DOHH2 (cell line): Measurements from ENCODE around the gene CCDC15.

ENCODE experiments used
- H3F3A ChIP-seq: fragments of 200-600 bp; sonication (generic), shearing (Covaris generic); 2 replicates; pipeline ENCODE4 v1.6.0; 2016; ENCODE audit warnings: antibody characterized with exemption, mild to moderate bottlenecking; ENCODE audit not compliant: control insufficient read depth, insufficient read depth
- H3K27ac ChIP-seq: fragments of 200-600 bp; sonication (generic); 2 replicates; pipeline ENCODE4 v1.5.1; 2014; ENCODE audit warnings: low read depth, mild to moderate bottlenecking, low read length, moderate library complexity
- H3K27me3 ChIP-seq: fragments of 200-600 bp; sonication (generic); 2 replicates; pipeline ENCODE4 v1.6.1; 2014; ENCODE audit warnings: mild to moderate bottlenecking, low read length, mixed read lengths; ENCODE audit not compliant: control insufficient read depth
- H3K36me3 ChIP-seq: fragments of 200-600 bp; sonication (generic); 2 replicates; pipeline ENCODE4 v1.6.1; 2014; ENCODE audit warnings: mild to moderate bottlenecking, low read length, moderate library complexity, mixed read lengths; ENCODE audit not compliant: control insufficient read depth
- H3K4me1 ChIP-seq: fragments of 200-600 bp; sonication (generic); 2 replicates; pipeline ENCODE4 v1.6.1; 2014; ENCODE audit warnings: mild to moderate bottlenecking, low read length, mixed read lengths; ENCODE audit not compliant: control insufficient read depth
- H3K4me2 ChIP-seq: fragments of 200-600 bp; sonication (generic); 2 replicates; pipeline ENCODE4 v1.6.0; 2014; ENCODE audit warnings: mild to moderate bottlenecking, low read length, moderate library complexity
- H3K4me3 ChIP-seq: fragments of 200-600 bp; sonication (generic); 2 replicates; pipeline ENCODE4 v1.5.1; 2014; ENCODE audit warnings: mild to moderate bottlenecking, low read length, mixed read lengths
- H3K79me2 ChIP-seq: fragments of 200-600 bp; sonication (generic); 2 replicates; pipeline ENCODE4 v1.6.1; 2014; ENCODE audit warnings: mild to moderate bottlenecking, low read length, mixed read lengths; ENCODE audit not compliant: control insufficient read depth
- H3K9me2 ChIP-seq: fragments of 200-600 bp; sonication (generic); replicated peaks from 2 replicates; pipeline ENCODE4 v1.6.1; 2014; ENCODE audit warnings: mild to moderate bottlenecking, low read length, mixed read lengths; ENCODE audit not compliant: control insufficient read depth
- H3K9me3 ChIP-seq: fragments of 200-600 bp; sonication (generic); 2 replicates; pipeline ENCODE4 v1.6.1; 2014; ENCODE audit warnings: antibody characterized with exemption, low read length, mixed read lengths; ENCODE audit not compliant: control insufficient read depth, insufficient read depth
- H4K20me1 ChIP-seq: fragments of 200-600 bp; sonication (generic); 2 replicates; pipeline ENCODE4 v1.6.0; 2014; ENCODE audit warnings: low read depth, mild to moderate bottlenecking, antibody characterized with exemption, low read length, moderate library complexity; ENCODE audit not compliant: control insufficient read depth, insufficient read depth
- EZH2phosphoT487 ChIP-seq: fragments of 200-600 bp; sonication (generic); IDR thresholded peaks from 2 replicates; pipeline ENCODE4 v1.6.1; 2017; ENCODE audit warnings: borderline replicate concordance, mild to moderate bottlenecking, antibody characterized with exemption, low read length, moderate library complexity, mixed read lengths
- TF ChIP-seq, protein P1 (sequence below): fragments of 200-600 bp; sonication (generic); IDR thresholded peaks from one replicate; pipeline ENCODE4 v1.5.1; 2014; ENCODE audit warnings: antibody characterized with exemption, mild to moderate bottlenecking, low read depth, low read length; ENCODE audit not compliant: poor library complexity, severe bottlenecking

CCDC15 gene

GRCh38 chr11:125056931-125057692 is 103.1 kb downstream of the CCDC15 start:
- H4K20me1 ChIP-seq = no peaks in the 10 kb centered on the region
- no peak for TF ChIP-seq EZH2phosphoT487
- TF ChIP-seq, protein P1, sequence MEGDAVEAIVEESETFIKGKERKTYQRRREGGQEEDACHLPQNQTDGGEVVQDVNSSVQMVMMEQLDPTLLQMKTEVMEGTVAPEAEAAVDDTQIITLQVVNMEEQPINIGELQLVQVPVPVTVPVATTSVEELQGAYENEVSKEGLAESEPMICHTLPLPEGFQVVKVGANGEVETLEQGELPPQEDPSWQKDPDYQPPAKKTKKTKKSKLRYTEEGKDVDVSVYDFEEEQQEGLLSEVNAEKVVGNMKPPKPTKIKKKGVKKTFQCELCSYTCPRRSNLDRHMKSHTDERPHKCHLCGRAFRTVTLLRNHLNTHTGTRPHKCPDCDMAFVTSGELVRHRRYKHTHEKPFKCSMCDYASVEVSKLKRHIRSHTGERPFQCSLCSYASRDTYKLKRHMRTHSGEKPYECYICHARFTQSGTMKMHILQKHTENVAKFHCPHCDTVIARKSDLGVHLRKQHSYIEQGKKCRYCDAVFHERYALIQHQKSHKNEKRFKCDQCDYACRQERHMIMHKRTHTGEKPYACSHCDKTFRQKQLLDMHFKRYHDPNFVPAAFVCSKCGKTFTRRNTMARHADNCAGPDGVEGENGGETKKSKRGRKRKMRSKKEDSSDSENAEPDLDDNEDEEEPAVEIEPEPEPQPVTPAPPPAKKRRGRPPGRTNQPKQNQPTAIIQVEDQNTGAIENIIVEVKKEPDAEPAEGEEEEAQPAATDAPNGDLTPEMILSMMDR = no peak
- H3K9me3 ChIP-seq = no peaks in the 10 kb centered on the region
- no peak overlapping the region for H3K27ac ChIP-seq
- H3K9me2 ChIP-seq = no peaks in the 10 kb centered on the region
- H3K79me2 ChIP-seq = no peaks in the 10 kb centered on the region
- H3K4me1 ChIP-seq = no peaks in the 10 kb centered on the region
- no peaks in the 10 kb centered on the region for H3F3A ChIP-seq
- no peaks in the 10 kb centered on the region for H3K36me3 ChIP-seq
- peaks cover 18% of the 10 kb centered on the region for H3K27me3 ChIP-seq
- no peak overlapping the region for H3K4me2 ChIP-seq
- H3K4me3 ChIP-seq = no peak overlapping the region

GRCh38 chr11:125057693-125058016 is 103.7 kb downstream of the CCDC15 start:
- Histone ChIP-seq H3K4me2 (no peak overlapping the region), H3K9me3 (no peaks in the 10 kb centered on the region)

DNA sequence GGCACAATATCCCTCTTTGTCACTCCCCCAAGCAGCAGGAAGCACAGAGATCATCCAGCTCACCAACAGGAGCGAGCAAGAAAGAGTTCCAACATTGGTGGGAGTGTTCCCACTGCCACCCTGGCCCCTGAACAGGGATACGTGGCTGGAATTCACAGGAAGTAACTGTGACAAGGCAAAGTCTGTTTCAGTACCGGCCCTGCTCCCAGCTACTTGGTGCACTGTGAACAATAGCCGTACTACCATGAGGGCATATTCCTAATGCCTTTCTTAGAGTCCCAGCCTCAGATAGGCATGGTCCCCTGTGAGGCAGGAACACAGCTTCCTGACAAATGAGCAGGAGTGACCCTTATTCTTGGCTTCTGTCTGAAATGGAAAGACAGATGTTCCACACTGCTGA is 107.3 kb downstream of the CCDC15 start:
- Histone ChIP-seq H3K36me3 (no peaks in the 10 kb centered on the region), H3K27me3 (peaks cover 47% of the 10 kb centered on the region), H3K79me2 (no peaks in the 10 kb centered on the region), H3K4me2 (no peak overlapping the region), H3K9me2 (no peaks in the 10 kb centered on the region), H4K20me1 (no peaks in the 10 kb centered on the region), H3K27ac (no peak overlapping the region), H3K4me3 (no peak overlapping the region), H3K4me1 (peaks cover 9% of the 10 kb centered on the region), H3F3A (no peaks in the 10 kb centered on the region), H3K9me3 (no peaks in the 10 kb centered on the region)
- TF ChIP-seq EZH2phosphoT487 = no peak
- TF ChIP-seq, protein P1 = no peak

More at GRCh38 chr11:125057693-125058016, 103.7 kb downstream of the CCDC15 start:
- no peaks in the 10 kb centered on the region for H3F3A ChIP-seq
- no peaks in the 10 kb centered on the region for H3K9me2 ChIP-seq
- peaks cover 23% of the 10 kb centered on the region for H3K27me3 ChIP-seq
- H3K79me2 ChIP-seq = no peaks in the 10 kb centered on the region
- H3K27ac ChIP-seq = no peak overlapping the region
- no peaks in the 10 kb centered on the region for H4K20me1 ChIP-seq
- no peak overlapping the region for H3K4me3 ChIP-seq
- TF ChIP-seq, protein P1 = no peak
- no peak for TF ChIP-seq EZH2phosphoT487
- no peaks in the 10 kb centered on the region for H3K4me1 ChIP-seq
- H3K36me3 ChIP-seq = no peaks in the 10 kb centered on the region
